Keratinocyte (primary cell): ENCODE results near the gene CCL4L2.
"Not testable (repeated sequence)": the region's sequence is repeated elsewhere in the genome, so short reads cannot be mapped to it uniquely, and the experiment has no call there.

Source experiments
- EZH2 ChIP-seq: IDR thresholded peaks from one replicate; pipeline ENCODE4 v1.6.1; 2012; ENCODE audit warnings: inconsistent platforms, mild to moderate bottlenecking, low read length, moderate library complexity
- TF ChIP-seq, protein P1 (sequence below), 3 experiments: IDR thresholded peaks in 1 of 3; conservative IDR thresholded peaks in 1 of 3; optimal IDR thresholded peaks in 1 of 3; 2 replicates in 2 of 3; 3 replicates in 1 of 3; pipeline versions ENCODE3 to v1.5.1; 2011; ENCODE audit warnings: low read length in 3 of 3, mild to moderate bottlenecking in 3 of 3, moderate library complexity in 2 of 3, control low read depth in 1 of 3, inconsistent platforms in 1 of 3; ENCODE audit not compliant: insufficient read depth in 2 of 3; ENCODE audit errors: extremely low read depth in 1 of 3

DNA sequence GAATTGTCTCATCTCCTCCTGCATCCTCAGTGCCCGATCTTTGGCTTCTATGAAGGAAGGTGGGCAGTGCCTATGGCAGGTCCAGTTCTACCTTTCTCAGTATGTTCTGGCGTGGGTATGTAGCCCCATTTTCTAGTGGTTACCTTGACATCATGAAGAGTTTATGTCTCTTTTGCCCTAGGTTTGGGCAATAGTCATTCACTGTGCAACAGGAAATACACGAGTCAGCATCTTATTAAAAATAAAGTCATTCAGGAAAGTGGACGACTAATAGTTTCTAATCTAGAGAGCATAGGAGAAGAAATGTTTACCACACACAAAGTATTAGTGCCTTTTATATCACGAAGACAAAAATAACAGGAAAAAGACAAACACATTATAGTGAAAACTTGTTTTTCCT lies 20.9 kb upstream of the CCL4L2 start:
- TF ChIP-seq, protein P1, sequence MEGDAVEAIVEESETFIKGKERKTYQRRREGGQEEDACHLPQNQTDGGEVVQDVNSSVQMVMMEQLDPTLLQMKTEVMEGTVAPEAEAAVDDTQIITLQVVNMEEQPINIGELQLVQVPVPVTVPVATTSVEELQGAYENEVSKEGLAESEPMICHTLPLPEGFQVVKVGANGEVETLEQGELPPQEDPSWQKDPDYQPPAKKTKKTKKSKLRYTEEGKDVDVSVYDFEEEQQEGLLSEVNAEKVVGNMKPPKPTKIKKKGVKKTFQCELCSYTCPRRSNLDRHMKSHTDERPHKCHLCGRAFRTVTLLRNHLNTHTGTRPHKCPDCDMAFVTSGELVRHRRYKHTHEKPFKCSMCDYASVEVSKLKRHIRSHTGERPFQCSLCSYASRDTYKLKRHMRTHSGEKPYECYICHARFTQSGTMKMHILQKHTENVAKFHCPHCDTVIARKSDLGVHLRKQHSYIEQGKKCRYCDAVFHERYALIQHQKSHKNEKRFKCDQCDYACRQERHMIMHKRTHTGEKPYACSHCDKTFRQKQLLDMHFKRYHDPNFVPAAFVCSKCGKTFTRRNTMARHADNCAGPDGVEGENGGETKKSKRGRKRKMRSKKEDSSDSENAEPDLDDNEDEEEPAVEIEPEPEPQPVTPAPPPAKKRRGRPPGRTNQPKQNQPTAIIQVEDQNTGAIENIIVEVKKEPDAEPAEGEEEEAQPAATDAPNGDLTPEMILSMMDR (optimal IDR thresholded peaks at IDR 0.05 in 1 of 3, IDR thresholded peaks at IDR 0.05 in 1 of 3, conservative IDR thresholded peaks at IDR 0.05 in 1 of 3; ENCODE audit: extremely low read depth in 1 of 3, insufficient read depth in 2 of 3, low read length in 3 of 3): not testable (repeated sequence)
- TF ChIP-seq EZH2: not testable (repeated sequence)
